Subcutaneous adipose tissue (tissue), 4 donors: Measurements from ENCODE around the gene MAP2K6. TPM values are rescaled to one million over a fixed set of nuclear protein-coding genes. Genes with fewer than 3 reads are reported as not detected.

Experiments used
- CTCF ChIP-seq: fragments of 450-650 bp; IDR thresholded peaks from one replicate; pipeline ENCODE4 v1.5.1; 2016; ENCODE audit warnings: low read depth, mild to moderate bottlenecking, control low read depth, antibody characterized with exemption, moderate library complexity
- total RNA-seq, 4 donors: library from RNA; depleted of rRNA; stranded (reverse); fragments of >200 nt; gene quantifications; one replicate each; pipeline ENCODE4 v1.1.0, GENCODE V29; 2016

The MAP2K6 gene
- total RNA-seq, 4 donors from 2014 or later = 6.0 to 13.7 (median 9.5) TPM

- TF ChIP-seq CTCF = no peak
Measured at GRCh38 chr17:69525920-69526841, 111.7 kb downstream of the MAP2K6 start.

DNA sequence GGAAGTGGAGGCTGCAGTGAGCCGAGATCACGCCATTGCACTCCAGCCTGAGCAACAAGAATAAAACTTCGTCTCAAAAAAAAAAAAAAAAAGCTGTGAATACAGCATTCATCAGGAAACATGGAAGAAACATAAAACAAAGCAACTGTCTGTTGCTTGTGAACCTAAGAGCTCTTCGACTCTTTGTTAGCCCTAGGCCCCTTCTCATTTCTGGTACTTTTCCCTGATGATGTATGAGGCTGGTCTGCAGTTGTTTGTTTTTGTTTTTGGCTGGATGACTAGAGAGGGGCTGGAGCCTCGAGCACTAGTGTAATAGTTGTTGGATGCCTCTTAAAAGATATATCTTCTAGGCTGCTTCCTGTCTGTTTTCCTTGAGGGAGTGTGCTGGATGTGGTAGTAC lies 113.5 kb downstream of the MAP2K6 start:
- no peak for TF ChIP-seq CTCF

GRCh38 chr17:69533481-69534234 lies 119.2 kb downstream of the MAP2K6 start:
- no peak for TF ChIP-seq CTCF

DNA sequence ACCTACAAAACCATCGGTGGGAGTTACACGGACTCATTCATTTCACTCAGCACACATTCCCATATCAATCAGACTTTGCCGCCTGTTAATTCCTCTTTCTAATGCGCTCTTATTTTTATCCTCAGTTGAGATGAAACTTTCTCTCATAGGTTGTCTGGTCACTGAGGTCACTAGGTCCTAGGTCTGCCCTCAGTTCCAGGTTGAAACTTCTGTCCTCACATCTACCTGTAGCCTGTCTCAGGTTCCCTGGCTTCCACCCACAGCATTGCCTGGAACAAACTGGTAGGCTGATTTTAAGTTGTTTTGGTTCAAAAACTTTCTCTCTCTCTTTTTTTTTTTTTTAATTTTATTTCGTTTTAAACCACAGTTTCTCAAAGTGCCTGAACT lies 119.7 kb downstream of the MAP2K6 start:
- no peak for TF ChIP-seq CTCF

GRCh38 chr17:69535016-69535570 lies 120.6 kb downstream of the MAP2K6 start:
- no peak for TF ChIP-seq CTCF

DNA sequence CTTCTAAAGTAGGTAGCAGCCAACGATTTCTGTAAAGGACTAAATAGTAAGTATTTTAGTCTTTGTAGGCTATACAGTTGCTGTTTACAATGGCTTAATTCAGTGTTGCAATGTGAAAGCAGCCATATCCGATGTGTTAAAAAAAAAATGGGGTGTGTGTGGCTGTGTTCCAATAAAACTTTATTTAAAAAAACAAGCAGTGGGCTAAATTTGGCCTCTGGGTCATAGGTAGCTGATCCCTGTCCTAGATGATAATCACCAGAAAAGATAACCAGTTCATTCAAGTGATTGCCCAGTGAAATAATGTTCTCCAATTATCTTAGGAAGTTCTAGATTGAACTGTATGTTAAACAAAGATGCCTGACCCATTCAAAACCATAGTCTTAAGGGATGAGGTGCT lies 124.3 kb downstream of the MAP2K6 start:
- no peak for TF ChIP-seq CTCF

GRCh38 chr17:69539274-69539673 lies 124.8 kb downstream of the MAP2K6 start:
- no peak for TF ChIP-seq CTCF
